Progenitor cell of endocrine pancreas (in vitro differentiated cells): ENCODE data around the gene CD1D. TPM values are rescaled to one million over a fixed set of nuclear protein-coding genes. Genes with fewer than 3 reads are reported as not detected.
A peak's percentile ranks its signal among the peaks of the same experiment; 100 is the strongest.

Experiments
- DNase-seq: peaks from one replicate; pipeline ENCODE4 v3.0.0; 2021; ENCODE audit warnings: low spot score; ENCODE audit not compliant: unreplicated experiment
- H3K27ac Mint-ChIP-seq: 2 replicates; pipeline ENCODE4 v1.8.0; 2021; ENCODE audit warnings: mild to moderate bottlenecking, moderate library complexity, mixed read lengths
- H3K27me3 Mint-ChIP-seq: 2 replicates; pipeline ENCODE4 v1.8.0; 2021; ENCODE audit warnings: mixed read lengths
- H3K36me3 Mint-ChIP-seq: 2 replicates; pipeline ENCODE4 v1.8.0; 2022; ENCODE audit warnings: mixed read lengths; ENCODE audit not compliant: insufficient read depth
- H3K4me1 Mint-ChIP-seq: 2 replicates; pipeline ENCODE4 v1.8.0; 2021; ENCODE audit warnings: low read depth, mixed read lengths
- H3K4me3 Mint-ChIP-seq: 2 replicates; pipeline ENCODE4 v1.8.0; 2021; ENCODE audit warnings: low read depth, mild to moderate bottlenecking, moderate library complexity, mixed read lengths
- H3K9me3 Mint-ChIP-seq: 2 replicates; pipeline ENCODE4 v1.8.0; 2021; ENCODE audit warnings: low read depth, mixed read lengths
- total RNA-seq: library from RNA; stranded (reverse); gene quantifications from 2 replicates; pipeline ENCODE4 v1.2.1, GENCODE V29; 2021
- TF ChIP-seq, protein P1 (sequence below): fragments of 200-600 bp; sonication (generic); IDR thresholded peaks from one replicate; pipeline ENCODE4 v1.5.0; 2021; ENCODE audit warnings: antibody characterized with exemption, mild to moderate bottlenecking; ENCODE audit not compliant: unreplicated experiment

Gene CD1D
- total RNA-seq, 1 donor from 2014 or later: not detected

- peak; percentile 67 for DNase-seq
- H3K4me1 Mint-ChIP-seq: no peaks in the 10 kb centered on the region
- H3K4me3 Mint-ChIP-seq: peak overlapping the region; percentile 64
- H3K36me3 Mint-ChIP-seq: no peaks in the 10 kb centered on the region
- no peaks in the 10 kb centered on the region for H3K9me3 Mint-ChIP-seq
- peak overlapping the region; percentile 86 for H3K27ac Mint-ChIP-seq
- peaks cover 66% of the 10 kb centered on the region for H3K27me3 Mint-ChIP-seq
- TF ChIP-seq, protein P1, sequence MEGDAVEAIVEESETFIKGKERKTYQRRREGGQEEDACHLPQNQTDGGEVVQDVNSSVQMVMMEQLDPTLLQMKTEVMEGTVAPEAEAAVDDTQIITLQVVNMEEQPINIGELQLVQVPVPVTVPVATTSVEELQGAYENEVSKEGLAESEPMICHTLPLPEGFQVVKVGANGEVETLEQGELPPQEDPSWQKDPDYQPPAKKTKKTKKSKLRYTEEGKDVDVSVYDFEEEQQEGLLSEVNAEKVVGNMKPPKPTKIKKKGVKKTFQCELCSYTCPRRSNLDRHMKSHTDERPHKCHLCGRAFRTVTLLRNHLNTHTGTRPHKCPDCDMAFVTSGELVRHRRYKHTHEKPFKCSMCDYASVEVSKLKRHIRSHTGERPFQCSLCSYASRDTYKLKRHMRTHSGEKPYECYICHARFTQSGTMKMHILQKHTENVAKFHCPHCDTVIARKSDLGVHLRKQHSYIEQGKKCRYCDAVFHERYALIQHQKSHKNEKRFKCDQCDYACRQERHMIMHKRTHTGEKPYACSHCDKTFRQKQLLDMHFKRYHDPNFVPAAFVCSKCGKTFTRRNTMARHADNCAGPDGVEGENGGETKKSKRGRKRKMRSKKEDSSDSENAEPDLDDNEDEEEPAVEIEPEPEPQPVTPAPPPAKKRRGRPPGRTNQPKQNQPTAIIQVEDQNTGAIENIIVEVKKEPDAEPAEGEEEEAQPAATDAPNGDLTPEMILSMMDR: no peak
Observed at GRCh38 chr1:158149577-158150269, 31.0 kb upstream of the CD1D start.

DNA sequence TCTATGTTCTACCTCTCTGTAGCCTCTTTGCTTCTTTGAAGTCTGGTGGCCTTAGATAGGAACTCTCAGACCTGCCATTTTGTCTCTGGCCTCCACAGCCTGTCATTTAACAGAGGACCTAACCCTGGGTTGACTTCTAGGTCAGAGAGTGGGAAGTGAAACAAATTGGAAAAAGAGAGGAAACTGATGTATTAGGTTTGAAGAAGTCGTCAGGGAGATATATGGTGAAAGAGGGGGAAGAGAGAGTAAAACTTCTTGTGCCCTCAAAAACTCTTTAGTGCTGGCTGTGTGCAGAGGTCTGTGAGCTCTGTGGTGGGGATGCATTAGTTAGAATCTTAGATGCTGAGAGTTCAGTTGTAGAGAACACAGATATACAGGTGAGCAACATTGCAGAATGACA is 30.2 kb upstream of the CD1D start:
- TF ChIP-seq, protein P1: no peak
- DNase-seq: no peak
- Mint-ChIP-seq H3K4me3 (peak overlapping the region; percentile 64), H3K27ac (no peak overlapping the region), H3K9me3 (no peaks in the 10 kb centered on the region), H3K36me3 (no peaks in the 10 kb centered on the region), H3K27me3 (peaks cover 70% of the 10 kb centered on the region), H3K4me1 (no peaks in the 10 kb centered on the region)

DNA sequence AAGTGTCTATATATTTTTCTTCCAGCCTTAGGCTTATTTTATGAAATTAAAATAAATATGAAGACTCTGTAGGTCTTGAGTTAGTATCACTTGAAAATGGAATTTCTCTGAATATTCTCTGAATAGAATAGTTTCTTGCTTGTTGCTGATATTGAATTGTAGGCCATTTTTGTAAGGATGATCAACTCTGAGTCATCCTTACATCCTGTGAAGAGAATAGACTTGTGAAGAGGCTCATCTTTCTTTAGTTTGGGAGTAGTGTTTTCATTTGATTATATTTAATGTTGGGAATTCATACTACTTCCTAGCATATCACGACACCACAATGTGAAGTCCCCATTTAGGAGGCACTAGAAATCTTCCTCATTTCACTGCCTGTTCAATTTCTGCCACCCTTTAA is 27.5 kb upstream of the CD1D start:
- no peaks in the 10 kb centered on the region for H3K4me1 Mint-ChIP-seq
- peaks cover 52% of the 10 kb centered on the region for H3K27me3 Mint-ChIP-seq
- TF ChIP-seq, protein P1: no peak
- H3K4me3 Mint-ChIP-seq: no peak overlapping the region
- no peaks in the 10 kb centered on the region for H3K9me3 Mint-ChIP-seq
- DNase-seq: no peak
- no peaks in the 10 kb centered on the region for H3K36me3 Mint-ChIP-seq
- H3K27ac Mint-ChIP-seq: no peak overlapping the region

GRCh38 chr1:158153746-158154444 is 26.8 kb upstream of the CD1D start:
- TF ChIP-seq, protein P1: no peak
- H3K4me1 Mint-ChIP-seq: no peaks in the 10 kb centered on the region
- H3K36me3 Mint-ChIP-seq: no peaks in the 10 kb centered on the region
- no peaks in the 10 kb centered on the region for H3K9me3 Mint-ChIP-seq
- H3K27me3 Mint-ChIP-seq: peaks cover 47% of the 10 kb centered on the region
- H3K4me3 Mint-ChIP-seq: no peak overlapping the region
- H3K27ac Mint-ChIP-seq: no peak overlapping the region
- DNase-seq: no peak

- H3K27me3 Mint-ChIP-seq: peaks cover 45% of the 10 kb centered on the region
- H3K36me3 Mint-ChIP-seq: no peaks in the 10 kb centered on the region
- no peaks in the 10 kb centered on the region for H3K9me3 Mint-ChIP-seq
- TF ChIP-seq, protein P1: no peak
- DNase-seq: no peak
- H3K4me1 Mint-ChIP-seq: no peaks in the 10 kb centered on the region
- H3K27ac Mint-ChIP-seq: no peak overlapping the region
- H3K4me3 Mint-ChIP-seq: no peak overlapping the region
Observed at GRCh38 chr1:158154501-158154900, 26.2 kb upstream of the CD1D start.
